HCT116 (cell line): ENCODE results near the gene CCDC187. TPM values are rescaled to one million over a fixed set of nuclear protein-coding genes. Genes with fewer than 3 reads are reported as not detected.

Experiments
- ATAC-seq: fragments of 200-7000 bp; cut with Tn5 transposase; 2 replicates; pipeline ENCODE4 v1.9.1; 2020; ENCODE audit warnings: mild to moderate bottlenecking, moderate library complexity
- BruUV-seq: library from RNA; stranded (reverse); fragments of 400-500 nt; replicated peaks from 2 replicates; lab custom pipeline; 2021; lab: Mats Ljungman, UMichigan
- CTCF ChIA-PET: fragments of 300-600 bp; sonication (Branson Sonifier 250); formaldehyde crosslinking; loops from one replicate; lab custom pipeline; 2021; ENCODE audit warnings: antibody characterized with exemption; lab: Charles Lee
- POLR2A ChIA-PET: fragments of 300-600, 350-600 bp; sonication (Branson Sonifier 250); formaldehyde crosslinking; loops from one replicate; lab custom pipeline; 2021; ENCODE audit warnings: antibody characterized with exemption; lab: Charles Lee
- RAD21 ChIA-PET, 2 experiments: fragments of 300-600 bp; sonication (Branson Sonifier 250); formaldehyde crosslinking; loops; one replicate each; lab custom pipeline; 2023; ENCODE audit warnings: low total read pairs in 2 of 2; ENCODE audit not compliant: uncharacterized antibody in 2 of 2, unreplicated experiment in 2 of 2, low non-redundant PET in 1 of 2; lab: Charles Lee
- DNase-seq: peaks from one replicate; pipeline ENCODE4 v3.0.0-alpha.2; 2010; ENCODE audit warnings: low read depth, low spot score
- H2AFZ ChIP-seq: fragments of 200-600 bp; shearing (Covaris generic), sonication (generic); 2 replicates; pipeline ENCODE4 v1.6.1; 2017; ENCODE audit warnings: low read depth, mixed run types, mixed read lengths, antibody characterized with exemption, low read length; ENCODE audit not compliant: poor library complexity, severe bottlenecking
- H3K27ac ChIP-seq: 2 replicates; pipeline ENCODE4 v1.5.1; 2012; ENCODE audit warnings: low read depth, low read length
- H3K27me3 ChIP-seq: fragments of 200-600 bp; sonication (generic); 2 replicates; pipeline ENCODE4 v1.6.1; 2016; ENCODE audit warnings: mixed run types, low read length, mixed read lengths; ENCODE audit not compliant: insufficient read depth
- H3K36me3 ChIP-seq, 2 experiments: fragments of 200-500 bp in 1 of 2; fragments of 200-600 bp in 1 of 2; sonication (Bioruptor generic) in 1 of 2; sonication (generic) in 1 of 2; 2 replicates each; pipeline versions ENCODE4 v1.5.1 to v1.6.1; 2014 to 2016; ENCODE audit warnings: low read length in 2 of 2, inconsistent platforms in 1 of 2, mixed read lengths in 1 of 2, mixed run types in 1 of 2; ENCODE audit not compliant: insufficient read depth in 2 of 2, control insufficient read depth in 1 of 2
- H3K4me1 ChIP-seq, 2 experiments: fragments of 200-600 bp in 1 of 2; sonication (generic) in 1 of 2; 2 replicates each; pipeline versions ENCODE4 v1.5.1 to v1.6.1; 2012 to 2017; ENCODE audit warnings: low read length in 2 of 2, inconsistent platforms in 1 of 2, mild to moderate bottlenecking in 1 of 2, mixed read lengths in 1 of 2, mixed run types in 1 of 2, moderate library complexity in 1 of 2; ENCODE audit not compliant: insufficient read depth in 2 of 2, control insufficient read depth in 1 of 2
- H3K4me2 ChIP-seq: fragments of 200-600 bp; sonication (generic); 2 replicates; pipeline ENCODE4 v1.6.1; 2017; ENCODE audit warnings: mixed run types, low read length, mixed read lengths
- H3K4me3 ChIP-seq, 2 experiments: fragments of 200-600 bp in 1 of 2; sonication (generic) in 1 of 2; replicated peaks in 1 of 2; 2 replicates each; pipeline ENCODE4 v1.5.1; 2011 to 2016; ENCODE audit warnings: low read length in 2 of 2, control low read depth in 1 of 2, low read depth in 1 of 2, mild to moderate bottlenecking in 1 of 2, mixed read lengths in 1 of 2, mixed run types in 1 of 2
- H3K79me2 ChIP-seq: fragments of 200-600 bp; sonication (generic); 2 replicates; pipeline ENCODE4 v1.6.1; 2017; ENCODE audit warnings: mild to moderate bottlenecking, mixed run types, low read length, moderate library complexity, mixed read lengths; ENCODE audit not compliant: insufficient read depth
- H3K9ac ChIP-seq: fragments of 200-600 bp; sonication (generic); 2 replicates; pipeline ENCODE4 v1.6.1; 2016; ENCODE audit warnings: low read length, mixed read lengths
- H3K9me2 ChIP-seq: fragments of 200-600 bp; sonication (generic), shearing (Covaris generic); 2 replicates; pipeline ENCODE4 v1.6.1; 2017; ENCODE audit warnings: mixed run types, mild to moderate bottlenecking, moderate library complexity; ENCODE audit not compliant: insufficient read depth
- H3K9me3 ChIP-seq, 2 experiments: fragments of 200-500 bp in 1 of 2; fragments of 200-600 bp in 1 of 2; sonication (Bioruptor generic) in 1 of 2; sonication (generic) in 1 of 2; 2 replicates each; pipeline ENCODE4 v1.6.1; 2014 to 2017; ENCODE audit warnings: low read length in 2 of 2, mixed read lengths in 2 of 2, inconsistent platforms in 1 of 2, low read depth in 1 of 2, mild to moderate bottlenecking in 1 of 2, mixed run types in 1 of 2, moderate library complexity in 1 of 2; ENCODE audit not compliant: control insufficient read depth in 1 of 2, insufficient read depth in 1 of 2
- H4K20me1 ChIP-seq: fragments of 200-600 bp; sonication (generic), shearing (Covaris generic); 2 replicates; pipeline ENCODE4 v1.6.1; 2017; ENCODE audit warnings: mixed run types, mild to moderate bottlenecking, moderate library complexity; ENCODE audit not compliant: insufficient read depth
- CEBPB ChIP-seq: IDR thresholded peaks from 2 replicates; pipeline ENCODE4 v1.6.1; 2012; ENCODE audit warnings: low read depth
- CTCF ChIP-seq, 3 experiments: fragments of 200-600 bp in 1 of 3; sonication (generic) in 1 of 3; IDR thresholded peaks in 2 of 3; conservative IDR thresholded peaks in 1 of 3; 2 replicates each; pipeline ENCODE4 v1.5.1; 2012 to 2017; ENCODE audit warnings: low read depth in 2 of 3, low read length in 2 of 3, antibody characterized with exemption in 1 of 3, borderline replicate concordance in 1 of 3, control low read depth in 1 of 3, mild to moderate bottlenecking in 1 of 3, mixed read lengths in 1 of 3, mixed run types in 1 of 3, moderate library complexity in 1 of 3; ENCODE audit not compliant: insufficient read depth in 1 of 3
- EGR1 ChIP-seq: IDR thresholded peaks from 2 replicates; pipeline ENCODE4 v1.6.1; 2012; ENCODE audit warnings: low read depth
- ELF1 ChIP-seq: IDR thresholded peaks from 2 replicates; pipeline ENCODE4 v1.6.1; 2012; ENCODE audit warnings: low read depth, borderline replicate concordance
- EZH2 ChIP-seq: fragments of 200-600 bp; sonication (generic); IDR thresholded peaks from 2 replicates; pipeline ENCODE4 v1.6.1; 2017; ENCODE audit warnings: antibody characterized with exemption, mixed run types
- EZH2phosphoT487 ChIP-seq: fragments of 200-600 bp; IDR thresholded peaks from 2 replicates; pipeline ENCODE4 v1.6.1; 2018; ENCODE audit warnings: antibody characterized with exemption, borderline replicate concordance
- FOSL1 ChIP-seq: IDR thresholded peaks from 2 replicates; pipeline ENCODE4 v1.6.1; 2012; ENCODE audit warnings: low read depth
- MAX ChIP-seq: IDR thresholded peaks from 2 replicates; pipeline ENCODE4 v1.6.1; 2012
- POLR2A ChIP-seq: IDR thresholded peaks from 2 replicates; pipeline ENCODE4 v1.7.0; 2011; ENCODE audit warnings: borderline replicate concordance; ENCODE audit not compliant: insufficient read depth, insufficient read length; ENCODE audit errors: extremely low read depth
- POLR2AphosphoS5 ChIP-seq: IDR thresholded peaks from 2 replicates; pipeline ENCODE4 v1.6.1; 2011; ENCODE audit warnings: mild to moderate bottlenecking, low read depth, low read length, moderate library complexity
- SIN3A ChIP-seq: IDR thresholded peaks from 2 replicates; pipeline ENCODE4 v1.6.1; 2012; ENCODE audit warnings: low read depth
- SP1 ChIP-seq: IDR thresholded peaks from 2 replicates; pipeline ENCODE4 v1.6.1; 2012; ENCODE audit warnings: low read depth
- SRF ChIP-seq: IDR thresholded peaks from 2 replicates; pipeline ENCODE4 v1.6.1; 2012; ENCODE audit warnings: low read depth
- TCF7L2 ChIP-seq: IDR thresholded peaks from 2 replicates; pipeline ENCODE4 v1.7.0; 2011; ENCODE audit warnings: borderline replicate concordance, inconsistent platforms; ENCODE audit not compliant: insufficient read depth, insufficient read length; ENCODE audit errors: extremely low read depth
- YY1 ChIP-seq: IDR thresholded peaks from 2 replicates; pipeline ENCODE4 v1.6.1; 2011; ENCODE audit warnings: low read length, low read depth, moderate library complexity, mild to moderate bottlenecking; ENCODE audit not compliant: insufficient replicate concordance; ENCODE audit errors: extremely low read depth
- intact Hi-C: fragments of 100-400 bp; cut with micrococcal nuclease; formaldehyde crosslinking; loops from 2 replicates; pipeline ENCODE4 v1.10.0; 2022
- total RNA-seq: library from RNA; stranded (reverse); gene quantifications from one replicate; pipeline ENCODE4 v1.2.1, GENCODE V29; 2021; ENCODE audit not compliant: unreplicated experiment
- TF ChIP-seq, protein P1 (sequence below): IDR thresholded peaks from 2 replicates; pipeline ENCODE4 v1.6.1; 2012

The CCDC187 gene
- total RNA-seq, 1 experiment from 2014 or later, result 4.6 TPM

DNA sequence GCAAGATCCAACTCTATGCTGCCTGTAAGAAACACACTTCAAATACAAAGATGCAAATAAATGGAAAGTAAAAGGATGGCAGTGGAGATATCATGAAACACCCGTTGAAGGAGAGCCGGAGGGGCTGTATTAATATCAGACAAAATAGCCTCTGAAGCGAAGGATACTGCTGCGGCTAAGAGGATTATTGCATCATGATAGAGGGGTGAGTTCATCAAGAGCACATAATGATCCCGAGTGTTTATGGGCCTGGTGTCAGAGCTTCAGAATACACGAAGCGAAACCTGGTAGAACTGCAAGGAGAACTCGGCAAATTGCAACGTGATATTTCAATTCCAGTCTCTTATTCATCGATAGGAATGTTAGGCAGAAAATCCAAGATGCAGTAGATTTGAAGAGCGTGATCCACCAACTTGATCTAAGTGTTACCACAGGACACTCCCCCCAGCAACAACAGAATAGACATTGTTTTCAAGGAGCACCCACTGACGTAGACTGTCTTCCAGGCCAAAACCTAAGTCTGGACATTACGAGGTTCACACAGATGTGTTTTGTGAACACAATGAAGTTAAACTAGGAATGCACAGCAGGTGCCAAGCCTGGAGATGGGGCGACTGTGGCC lies 30.5 kb downstream of the CCDC187 start:
- Histone ChIP-seq H4K20me1 (no peaks in the 10 kb centered on the region), H3K36me3 (no peaks in the 10 kb centered on the region), H3K9ac (no peak overlapping the region), H3K27ac (no peak overlapping the region), H3K4me2 (no peak overlapping the region), H3K27me3 (no peaks in the 10 kb centered on the region), H3K9me2 (no peaks in the 10 kb centered on the region), H3K4me1 (peaks cover 0 to 2% of the 10 kb centered on the region in 2 experiments; a peak in 1 of 4 replicates), H3K9me3 (no peaks in the 10 kb centered on the region), H3K4me3 (no peak overlapping the region), H3K79me2 (no peaks in the 10 kb centered on the region), H2AFZ (no peak overlapping the region)
- DNase-seq (no peak), ATAC-seq (no peak)
- TF ChIP-seq MAX (no peak), YY1 (no peak), SIN3A (no peak), EGR1 (no peak), EZH2 (no peak), CEBPB (no peak), POLR2AphosphoS5 (no peak)
- TF ChIP-seq, protein P1, sequence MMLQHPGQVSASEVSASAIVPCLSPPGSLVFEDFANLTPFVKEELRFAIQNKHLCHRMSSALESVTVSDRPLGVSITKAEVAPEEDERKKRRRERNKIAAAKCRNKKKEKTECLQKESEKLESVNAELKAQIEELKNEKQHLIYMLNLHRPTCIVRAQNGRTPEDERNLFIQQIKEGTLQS, result no peak
- ChIA-PET RAD21 (no interaction called here), POLR2A (no interaction called here), CTCF (interaction anchor here (1.3 kb wide), 1 partner anchor 12 kb away, joined by 3 read pairs; no protein-coding TSS in a partner anchor)
- intact Hi-C loops, result no loop called here
- no TSS peak for BruUV-seq

GRCh38 chr9:136270173-136270705 lies 33.7 kb downstream of the CCDC187 start:
- Histone ChIP-seq H3K4me2 (no peak overlapping the region), H3K36me3 (no peaks in the 10 kb centered on the region), H3K27me3 (no peaks in the 10 kb centered on the region), H4K20me1 (no peaks in the 10 kb centered on the region), H3K4me1 (peaks cover 3 to 19% of the 10 kb centered on the region in 2 experiments; a peak in 2 of 4 replicates), H3K27ac (no peak overlapping the region), H3K9me3 (no peaks in the 10 kb centered on the region), H3K79me2 (no peaks in the 10 kb centered on the region), H2AFZ (no peak overlapping the region), H3K9me2 (no peaks in the 10 kb centered on the region), H3K4me3 (no peak overlapping the region), H3K9ac (no peak overlapping the region)
- no peak for TF ChIP-seq CTCF (IDR thresholded peaks at IDR 0.05 in 2 of 3, conservative IDR thresholded peaks at IDR 0.05 in 1 of 3; ENCODE audit: borderline replicate concordance in 1 of 3, insufficient read depth in 1 of 3, low read depth in 2 of 3, low read length in 2 of 3)
- no peak for TF ChIP-seq POLR2A
- no peak for TF ChIP-seq SIN3A
- no peak for TF ChIP-seq FOSL1
- TF ChIP-seq EZH2phosphoT487, result no peak
- TF ChIP-seq EZH2, result no peak
- no peak for TF ChIP-seq ELF1
- TF ChIP-seq SRF, result no peak
- TF ChIP-seq TCF7L2, result no peak
- no peak for TF ChIP-seq CEBPB
- TF ChIP-seq SP1, result no peak
- no peak for TF ChIP-seq EGR1
- ChIA-PET CTCF (no interaction called here), RAD21 (no interaction called here), POLR2A (no interaction called here)
- ATAC-seq (no peak), DNase-seq (no peak)
- BruUV-seq, result no TSS peak
- intact Hi-C loops, result no loop called here
